Activated CD4-positive, alpha-beta T cell treated with anti-CD3 and anti-CD28 coated beads for 1 hour (primary cell): ENCODE data around the gene EYA4.

Experiments used
- DNase-seq: peaks from one replicate; pipeline ENCODE4 v3.0.0-alpha.2; 2020

EYA4 gene

DNA sequence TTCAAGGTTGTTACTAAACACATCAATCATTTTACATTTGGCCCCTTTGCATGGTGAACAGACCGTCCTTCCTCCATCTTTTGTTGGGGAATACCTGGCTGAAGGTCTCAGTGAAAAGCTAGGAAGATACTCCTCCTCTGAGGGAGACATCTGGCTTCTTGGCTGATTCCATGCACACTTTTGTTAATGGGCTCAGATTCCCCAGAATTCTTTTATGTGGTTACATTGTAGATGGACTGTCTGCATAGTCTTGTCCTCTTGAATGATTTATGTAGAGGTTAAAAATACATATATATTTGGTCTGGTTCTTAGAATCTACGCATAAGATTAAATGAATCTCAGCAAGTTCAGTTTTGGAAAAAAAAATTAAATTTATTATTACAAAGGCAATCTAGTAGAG is 167.0 kb downstream of the EYA4 start:
- no peak for DNase-seq

DNA sequence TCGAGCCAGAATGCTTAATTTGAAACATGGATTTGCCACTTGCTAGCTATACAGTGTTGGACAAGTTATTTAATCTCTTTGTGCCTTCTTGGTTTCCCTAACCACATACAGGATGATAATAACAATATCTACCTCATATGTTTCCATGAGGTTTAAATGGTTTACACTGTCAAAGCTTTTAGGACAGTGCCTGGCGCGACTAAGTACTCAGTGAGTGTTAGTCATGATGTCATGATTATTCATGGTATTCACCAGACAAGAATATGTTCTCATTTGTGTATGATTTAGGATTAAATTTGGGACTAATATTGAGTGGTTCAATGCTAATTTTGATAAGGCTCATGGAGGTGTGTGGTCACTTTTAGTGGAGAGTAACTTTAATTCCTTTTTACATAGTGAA is 167.4 kb downstream of the EYA4 start:
- DNase-seq, result no peak

DNA sequence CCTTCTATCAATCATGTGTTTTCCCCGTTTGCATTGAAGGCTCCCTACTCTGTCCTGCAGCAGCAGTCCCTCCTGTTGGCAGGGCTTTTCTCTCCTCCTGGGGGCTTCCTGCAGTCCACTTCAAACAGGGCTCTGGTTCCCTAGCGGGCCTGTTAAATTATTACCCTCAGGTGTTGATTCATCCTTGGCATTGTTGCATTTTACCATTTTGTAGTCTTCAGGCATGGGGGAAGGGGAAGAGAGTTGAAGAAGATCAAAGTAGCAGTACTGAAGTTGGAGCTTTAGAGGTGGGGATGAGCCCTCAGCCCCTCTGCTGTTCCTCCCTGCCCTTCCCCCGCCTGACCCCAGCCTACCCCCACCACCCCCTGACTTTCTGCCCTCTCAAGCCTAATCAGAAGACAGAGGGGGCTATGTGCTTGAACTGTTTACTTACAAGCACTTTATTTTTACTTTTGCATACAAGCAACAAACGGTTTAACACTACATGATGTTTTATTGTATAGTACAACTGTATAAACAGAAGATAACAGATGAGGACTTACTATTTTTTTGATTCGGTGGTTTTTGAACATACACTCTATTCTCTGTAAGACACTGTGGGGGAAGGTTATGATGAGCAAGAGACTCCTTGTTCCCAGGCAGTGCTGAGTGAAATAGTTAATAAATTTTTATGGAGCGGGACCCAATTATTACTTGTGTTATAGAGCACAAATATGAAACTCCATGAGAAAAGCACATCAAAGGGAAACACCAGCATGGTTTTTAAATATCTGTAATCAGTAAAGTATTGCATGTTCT is 169.7 kb downstream of the EYA4 start:
- DNase-seq, result no peak

DNA sequence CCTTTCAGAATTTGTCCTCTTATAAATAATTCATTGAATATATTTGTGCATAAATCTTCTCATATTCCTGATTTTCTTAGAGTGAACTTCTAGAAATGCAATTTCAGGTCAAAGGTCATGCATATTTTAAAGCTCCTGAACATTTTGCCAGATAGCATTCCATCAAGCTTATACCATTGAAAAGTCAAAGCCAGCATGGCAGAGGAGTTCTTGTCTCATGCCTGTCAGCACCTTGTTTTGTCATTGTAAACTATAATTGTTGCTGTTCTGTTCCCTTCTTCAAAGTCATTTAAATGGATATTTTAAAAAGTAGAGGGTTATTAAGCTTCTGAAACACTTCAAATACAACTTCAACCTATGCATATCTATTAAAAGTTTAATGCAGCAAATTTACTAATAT is 170.6 kb downstream of the EYA4 start:
- DNase-seq, result no peak

GRCh38 chr6:133415262-133415661 is 174.1 kb downstream of the EYA4 start:
- DNase-seq, result no peak

DNA sequence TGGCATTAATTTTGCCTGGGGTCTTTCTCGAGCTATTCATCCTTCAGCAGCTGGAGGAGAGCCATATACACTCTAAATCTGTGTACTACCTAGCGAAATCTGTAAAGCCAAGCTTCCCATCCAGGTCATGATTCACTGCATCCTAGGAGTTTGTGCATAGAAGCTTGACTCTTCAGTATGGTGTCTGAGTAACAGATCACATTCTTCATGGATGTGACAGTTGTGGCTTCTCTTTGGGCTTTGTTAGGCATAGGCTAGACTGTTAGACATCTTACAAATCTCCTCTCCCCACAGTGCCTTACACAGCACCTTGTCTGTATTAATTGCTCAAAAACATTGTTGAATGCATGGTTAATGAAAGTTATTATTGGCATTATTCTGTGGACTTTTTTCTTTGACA is 177.0 kb downstream of the EYA4 start:
- DNase-seq, result no peak

DNA sequence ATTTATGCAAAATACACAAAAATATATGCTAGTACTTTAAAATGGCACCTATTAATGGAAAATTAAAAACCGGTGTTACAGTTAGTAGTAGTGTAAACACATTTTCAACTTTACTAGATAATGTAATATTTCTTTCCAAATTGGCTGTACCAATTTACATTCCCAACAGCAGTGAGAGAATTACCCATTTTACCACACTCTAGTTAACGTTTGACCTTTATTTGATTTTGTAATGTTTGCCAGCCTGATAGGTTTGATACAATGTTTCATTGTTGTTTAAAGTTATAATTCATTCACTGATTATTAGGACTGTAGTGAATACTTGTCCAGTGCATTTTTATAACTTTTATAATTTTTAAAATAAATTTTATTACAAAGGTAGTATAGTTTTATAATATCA is 182.1 kb downstream of the EYA4 start:
- no peak for DNase-seq

DNA sequence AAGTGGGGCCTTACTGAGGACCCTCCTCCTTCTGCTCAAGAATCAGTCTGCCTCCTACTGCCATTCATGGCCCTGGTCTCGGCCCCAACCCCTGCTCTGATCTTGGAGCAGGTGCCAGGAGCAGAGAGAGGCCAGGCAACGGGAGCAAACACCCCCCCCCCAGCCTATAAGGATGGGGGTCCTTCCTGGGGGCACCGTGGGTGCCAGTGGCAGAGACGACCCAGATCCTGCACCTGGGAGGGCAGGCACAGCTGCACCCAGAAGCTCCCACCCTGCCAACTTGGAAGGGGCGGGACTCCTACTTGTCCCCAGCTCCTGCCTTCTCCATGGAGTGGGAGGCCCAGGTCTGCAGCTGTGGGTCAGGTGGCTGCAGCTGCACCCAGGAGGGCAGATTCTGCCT is 183.2 kb downstream of the EYA4 start:
- DNase-seq, result no peak

DNA sequence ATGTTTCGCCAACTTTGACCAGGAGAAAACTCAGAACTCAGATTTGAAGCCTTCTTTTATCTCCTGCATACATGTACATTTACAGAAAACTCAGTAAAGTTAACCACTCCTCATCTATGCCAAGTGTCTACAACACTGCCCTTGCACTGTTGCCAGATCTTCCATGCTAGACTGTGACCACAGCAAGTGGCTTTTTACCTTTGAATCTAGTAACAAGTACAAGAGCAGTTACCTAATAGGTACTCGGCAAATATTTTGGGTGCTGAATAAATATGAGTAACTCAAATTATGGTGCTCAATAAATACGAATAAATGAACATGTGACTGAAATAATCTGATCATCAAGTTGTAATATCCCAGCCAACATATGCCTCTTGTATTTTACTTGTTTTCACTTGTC is 184.9 kb downstream of the EYA4 start:
- DNase-seq, result no peak

- DNase-seq, result no peak
Measured at GRCh38 chr6:133428295-133428694, 187.1 kb downstream of the EYA4 start.

GRCh38 chr6:133430530-133430929 is 189.4 kb downstream of the EYA4 start:
- no peak for DNase-seq

GRCh38 chr6:133431031-133431430 is 189.9 kb downstream of the EYA4 start:
- DNase-seq, result no peak

DNA sequence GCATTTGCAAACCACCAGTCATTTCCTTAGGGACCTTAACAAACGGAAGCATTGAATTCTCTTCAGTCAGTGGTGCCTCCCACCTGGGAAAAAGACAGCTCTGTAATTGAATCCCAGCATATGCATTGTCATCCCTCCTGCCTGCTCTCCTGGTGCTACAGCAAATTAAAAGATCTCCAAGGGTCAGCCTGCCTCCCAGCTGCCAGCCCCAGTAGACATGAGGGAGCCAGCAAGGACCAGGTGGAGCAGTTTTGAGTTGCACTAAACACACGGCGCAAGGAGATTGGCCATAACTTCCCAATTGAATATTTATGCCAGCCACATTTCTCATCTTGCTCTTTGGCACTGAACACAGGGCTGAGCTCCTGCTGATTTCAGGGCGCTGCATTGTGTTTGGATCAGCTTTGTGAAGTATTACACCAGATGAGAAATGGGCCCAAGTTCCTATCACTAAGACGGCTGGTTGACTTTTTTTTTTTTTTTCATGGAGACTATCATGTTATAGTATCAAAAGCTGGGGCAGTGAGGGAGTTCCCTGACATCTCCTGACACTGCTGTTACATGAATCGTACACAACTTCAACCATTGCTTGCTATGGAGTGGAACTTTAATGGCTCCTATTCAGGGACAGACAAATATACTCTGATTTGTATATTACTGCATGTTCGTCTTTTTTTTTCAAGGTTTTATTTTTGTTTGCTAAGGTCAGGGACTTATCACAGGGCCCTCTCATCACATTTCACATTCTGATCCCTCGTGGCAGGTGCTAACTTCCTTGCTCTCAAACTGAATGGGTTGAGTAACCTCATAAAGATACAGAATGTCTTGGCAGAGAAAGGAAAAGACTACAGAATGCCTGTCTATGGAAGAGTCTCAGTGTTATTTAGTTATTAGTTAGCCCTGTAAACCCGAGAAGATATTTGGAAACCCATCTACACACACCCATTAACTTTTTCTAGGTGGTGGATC is 191.1 kb downstream of the EYA4 start:
- no peak for DNase-seq

DNA sequence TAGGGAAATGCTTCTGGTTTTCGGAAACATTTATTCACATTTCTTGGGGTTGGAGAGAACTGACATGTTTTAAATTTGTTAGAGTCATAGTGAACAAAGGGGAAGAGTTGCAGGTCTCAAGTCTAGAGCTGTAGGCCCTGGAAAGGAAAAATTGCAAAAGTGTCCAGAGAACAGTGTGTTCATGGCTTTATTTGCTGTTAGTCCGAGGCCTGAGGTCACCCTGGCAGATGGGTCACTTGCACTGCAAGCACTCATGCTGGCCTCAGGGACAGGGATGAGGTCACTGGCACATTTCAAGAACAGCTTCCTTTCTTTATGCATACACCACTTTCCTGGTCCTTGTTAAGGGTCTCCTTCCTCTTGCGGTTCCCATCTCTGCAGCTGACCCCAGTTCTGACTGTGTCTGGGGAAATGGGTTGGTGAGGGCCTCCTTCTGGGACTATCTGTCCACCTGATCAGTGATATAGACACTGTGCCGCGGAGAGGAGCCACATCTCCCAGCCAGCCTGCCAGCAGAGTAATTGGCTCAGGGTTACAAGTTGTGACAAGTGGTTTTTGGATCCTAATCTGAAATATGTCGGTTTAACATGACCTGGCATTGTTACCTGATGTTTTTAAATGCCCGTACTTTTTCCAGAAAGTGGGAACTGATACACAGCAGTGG is 194.0 kb downstream of the EYA4 start:
- no peak for DNase-seq

GRCh38 chr6:133436652-133437051 is 195.5 kb downstream of the EYA4 start:
- no peak for DNase-seq

- no peak for DNase-seq
Measured at GRCh38 chr6:133441491-133441890, 200.3 kb downstream of the EYA4 start.

GRCh38 chr6:133446789-133447188 is 205.6 kb downstream of the EYA4 start:
- DNase-seq, result no peak

DNA sequence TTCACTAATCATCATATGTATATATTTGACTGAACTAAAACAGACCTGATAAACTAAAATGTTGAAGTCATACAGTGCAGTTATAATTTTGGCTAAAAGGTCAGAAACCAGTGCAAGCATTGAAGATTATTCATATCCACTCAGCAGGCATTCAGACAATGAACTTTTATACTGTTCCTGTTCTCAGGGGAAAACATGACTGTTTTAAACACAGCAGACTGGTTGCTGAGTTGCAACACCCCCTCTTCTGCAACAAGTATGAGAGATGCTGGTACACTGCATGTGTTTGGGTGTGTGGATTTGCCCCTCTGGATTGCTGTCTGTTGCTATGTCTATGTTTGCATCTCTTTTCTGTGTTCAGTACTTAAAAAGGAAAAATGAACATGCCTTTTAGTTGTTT is 206.8 kb downstream of the EYA4 start:
- no peak for DNase-seq

GRCh38 chr6:133456439-133456838 is 215.3 kb downstream of the EYA4 start:
- no peak for DNase-seq

- DNase-seq, result no peak
Measured at GRCh38 chr6:133456944-133457343, 215.8 kb downstream of the EYA4 start.

- DNase-seq, result no peak
Measured at GRCh38 chr6:133460101-133460500, 218.9 kb downstream of the EYA4 start.

- DNase-seq, result no peak
Measured at GRCh38 chr6:133463790-133464189, 222.6 kb downstream of the EYA4 start.

DNA sequence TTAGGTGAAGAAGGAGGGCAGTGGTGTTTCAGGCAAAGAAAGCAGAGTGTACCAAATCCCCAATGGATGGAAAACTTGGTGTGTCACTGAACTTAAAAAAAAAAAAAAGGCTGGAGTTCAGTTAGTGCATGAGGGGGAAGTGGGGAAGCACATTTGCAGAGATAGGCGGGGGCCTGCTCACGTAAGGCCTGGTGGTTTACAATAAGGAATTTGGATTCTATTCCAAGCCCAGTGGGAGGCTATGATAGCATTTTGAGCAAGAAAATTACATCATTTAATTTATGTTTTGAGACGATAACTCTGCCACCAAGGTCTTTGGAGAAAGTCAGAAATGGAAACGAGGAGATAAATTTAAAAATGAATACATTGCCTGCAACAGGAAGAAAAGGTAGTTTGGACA is 225.5 kb downstream of the EYA4 start:
- DNase-seq, result no peak
